ENCODE data around the gene TMPRSS15.

The TMPRSS15 gene

DNA sequence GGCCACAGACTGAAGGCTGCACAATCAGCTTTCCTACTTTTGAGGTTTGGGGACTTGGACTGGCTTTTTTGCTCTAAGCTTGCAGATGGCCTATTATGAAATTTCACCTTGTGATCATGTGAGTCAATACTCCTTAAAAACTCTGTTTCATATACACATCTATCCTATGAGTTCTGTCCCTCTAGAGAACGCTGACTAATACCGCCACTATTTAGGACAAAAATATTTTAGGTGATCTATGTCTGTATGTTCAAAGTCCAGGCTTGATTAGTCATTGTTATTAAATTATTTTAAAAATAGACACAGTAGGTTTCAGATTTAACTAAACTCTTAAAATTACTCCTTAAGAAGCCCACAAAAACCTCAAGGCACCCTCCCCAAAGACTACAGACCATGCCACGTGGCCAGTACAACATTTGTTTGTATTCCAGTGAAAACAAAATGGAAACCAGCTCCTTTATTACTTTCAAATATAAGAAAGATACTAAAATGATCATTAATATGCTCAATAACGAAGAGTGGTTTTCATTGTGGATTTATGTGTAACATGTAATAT is 63.1 kb downstream of the TMPRSS15 start:
- DNase-seq: no peak

DNA sequence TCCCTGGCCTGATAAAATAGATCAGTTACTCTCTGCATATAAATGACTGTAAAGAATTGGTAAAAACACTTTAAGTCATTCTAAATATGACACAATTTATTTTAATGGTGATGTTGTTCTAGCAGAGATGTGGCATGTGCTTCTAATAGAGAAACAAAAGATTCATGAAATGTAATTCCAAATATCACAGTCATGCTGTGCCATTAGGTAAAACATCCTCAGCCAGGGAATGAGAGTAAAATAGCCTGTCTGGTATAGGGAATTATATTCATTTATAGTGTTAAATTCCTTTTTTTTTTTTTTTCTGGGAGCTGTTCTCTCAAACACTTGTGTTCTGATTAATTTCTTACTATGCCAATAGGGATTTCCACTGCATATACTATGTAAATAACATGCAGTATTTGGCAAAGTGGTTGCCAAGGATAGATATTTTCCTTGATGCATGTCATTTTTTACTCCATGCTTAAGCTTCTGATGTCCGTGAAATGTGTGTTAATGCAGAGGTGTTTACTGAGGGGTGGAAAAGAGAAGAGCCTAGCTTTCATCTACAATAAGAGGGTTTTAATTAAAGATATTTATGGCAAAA is 67.8 kb downstream of the TMPRSS15 start:
- no peak for DNase-seq

DNA sequence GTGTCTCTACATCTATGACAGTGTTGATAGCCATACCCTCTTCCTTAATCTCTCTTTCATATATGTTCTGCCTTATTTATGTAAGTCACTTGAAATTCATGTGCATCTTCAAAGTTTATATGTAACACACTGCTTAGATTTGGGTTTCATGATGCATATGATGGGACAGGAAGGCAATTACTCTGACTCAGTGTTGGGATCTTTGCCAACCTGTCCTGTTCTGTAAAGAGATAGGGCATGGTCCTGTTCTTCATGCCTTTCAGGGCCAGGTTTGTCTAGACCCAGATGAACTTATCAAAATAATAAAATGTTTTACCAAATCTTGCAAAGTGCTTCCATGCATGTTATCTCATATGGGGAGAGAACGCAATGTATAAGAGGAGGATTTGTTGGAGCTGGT is 69.5 kb downstream of the TMPRSS15 start:
- no peak for DNase-seq

- no peak for DNase-seq
These were observed 85.4 kb downstream of the TMPRSS15 start for GRCh38 chr21:18318156-18318555.

- no peak for DNase-seq
These were observed 105.4 kb downstream of the TMPRSS15 start for GRCh38 chr21:18298228-18298627.

- DNase-seq: no peak
These were observed 109.5 kb downstream of the TMPRSS15 start for GRCh38 chr21:18294100-18294499.

- DNase-seq: no peak
These were observed 113.7 kb downstream of the TMPRSS15 start for GRCh38 chr21:18289876-18290275.

DNA sequence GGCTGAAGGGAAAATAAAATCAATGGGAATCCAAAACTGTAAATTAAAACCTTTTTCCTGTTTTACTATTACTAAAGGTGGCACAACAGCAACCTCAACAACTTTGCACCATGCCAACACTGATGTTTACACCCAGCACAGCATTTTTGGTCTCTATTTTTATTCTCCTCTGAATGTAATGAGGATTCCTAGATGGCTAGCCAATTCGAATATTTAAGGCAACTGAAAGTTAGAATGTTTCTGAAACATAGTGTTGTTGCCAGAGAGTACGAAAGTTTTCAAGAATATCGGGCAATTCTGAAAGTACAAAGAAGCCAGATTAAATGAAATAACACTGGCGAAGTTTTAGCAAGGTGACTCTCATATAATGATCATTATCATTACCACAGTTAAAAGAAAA is 118.2 kb downstream of the TMPRSS15 start:
- no peak for DNase-seq

- DNase-seq: no peak
These were observed 127.8 kb downstream of the TMPRSS15 start for GRCh38 chr21:18275781-18276180.

DNA sequence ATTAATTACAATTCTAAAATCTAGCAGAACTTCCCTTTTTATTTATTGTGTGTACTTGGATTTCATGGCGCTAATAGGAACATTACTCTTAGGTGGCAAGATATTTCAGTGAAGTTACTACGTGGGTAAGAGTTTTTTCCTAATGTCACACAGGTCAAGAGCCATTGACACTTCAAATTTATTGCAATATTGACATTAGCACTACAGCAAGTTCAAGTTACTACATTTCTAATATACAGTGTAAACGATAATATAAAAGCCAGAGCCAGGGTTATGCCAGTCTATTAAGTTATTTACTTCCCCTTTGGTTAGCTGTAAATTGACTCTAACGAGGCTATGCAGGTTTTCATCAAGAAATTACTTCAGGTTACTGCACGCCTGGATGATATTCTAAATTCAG is 129.2 kb downstream of the TMPRSS15 start:
- DNase-seq: no peak

DNA sequence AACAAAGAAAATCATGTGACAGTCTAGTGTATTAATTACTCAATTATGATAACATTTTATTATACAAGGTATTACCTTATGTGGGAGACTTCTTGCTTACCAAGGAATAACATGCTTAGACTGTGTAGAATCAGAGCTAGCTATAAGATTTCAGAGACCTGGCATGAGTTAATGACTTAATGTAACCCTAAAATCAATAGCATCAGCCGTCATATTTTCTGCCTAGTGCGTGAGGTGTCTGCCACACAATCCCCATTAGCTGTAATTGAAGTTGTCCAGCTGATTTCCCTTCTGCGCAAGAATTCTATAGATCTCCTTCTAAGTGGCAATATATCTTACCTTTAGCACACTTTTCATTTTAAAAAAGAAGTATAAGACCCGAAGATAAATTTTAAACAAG is 130.2 kb downstream of the TMPRSS15 start:
- DNase-seq: no peak

DNA sequence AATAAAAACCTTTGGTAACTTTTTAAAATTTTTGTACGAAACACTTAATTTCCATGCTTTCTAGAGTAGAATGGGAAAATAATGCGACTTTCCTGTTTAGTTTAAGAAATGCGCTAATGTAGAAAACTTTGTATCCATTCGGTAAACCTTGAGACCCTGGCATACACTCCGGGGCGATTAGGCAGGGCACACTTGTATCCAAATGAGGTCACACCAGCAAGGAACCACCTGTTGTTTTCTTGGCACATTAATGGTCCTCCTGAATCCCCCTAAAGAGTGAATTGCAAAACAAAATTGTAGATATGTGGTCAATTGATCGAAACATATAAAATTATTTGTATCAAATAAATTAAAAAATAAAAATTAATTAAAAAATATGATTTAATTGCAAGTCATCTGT is 133.7 kb downstream of the TMPRSS15 start:
- no peak for DNase-seq

GRCh38 chr21:18268906-18269305 is 134.7 kb downstream of the TMPRSS15 start:
- DNase-seq: no peak

DNA sequence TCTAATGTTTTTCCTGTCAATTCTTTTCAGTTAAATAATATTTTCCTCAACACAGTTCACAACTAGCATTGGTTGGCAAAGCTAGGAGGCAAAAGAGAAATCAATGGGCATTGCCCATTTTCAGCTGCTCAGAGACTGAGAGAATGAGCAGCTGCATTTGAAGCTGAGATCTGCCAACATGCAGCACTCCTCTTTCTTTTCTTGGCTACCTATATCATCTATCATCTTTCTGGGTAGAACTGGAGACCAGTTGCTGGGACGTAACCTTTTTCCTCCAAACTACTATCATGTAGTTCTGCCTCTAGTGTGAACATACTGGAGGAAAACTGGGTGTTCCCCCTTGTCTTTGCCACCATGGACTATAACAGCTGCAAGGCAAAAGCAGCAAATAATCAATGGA is 136.1 kb downstream of the TMPRSS15 start:
- DNase-seq: no peak

DNA sequence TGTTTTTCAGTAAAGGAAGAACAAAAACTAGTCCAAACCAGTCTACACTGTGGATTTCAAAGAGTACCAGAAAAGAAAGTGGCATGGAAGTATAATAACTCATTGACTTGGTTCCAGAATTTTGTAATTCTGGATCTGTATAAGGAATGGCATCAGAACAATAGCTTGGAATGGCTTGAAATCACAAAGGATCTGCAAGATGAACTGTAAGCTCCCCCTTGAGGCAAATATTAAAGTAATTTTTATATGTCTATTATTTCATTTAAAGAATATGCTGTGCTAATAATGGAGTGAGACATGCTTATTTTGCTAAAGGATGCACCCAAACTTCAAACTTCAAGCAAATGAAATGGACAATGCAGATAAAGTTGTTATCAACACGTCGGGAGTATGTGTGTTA is 137.6 kb downstream of the TMPRSS15 start:
- no peak for DNase-seq

GRCh38 chr21:18253799-18254198 is 149.8 kb downstream of the TMPRSS15 start:
- DNase-seq: no peak

- DNase-seq: no peak
These were observed 150.4 kb downstream of the TMPRSS15 start for GRCh38 chr21:18253221-18253620.

DNA sequence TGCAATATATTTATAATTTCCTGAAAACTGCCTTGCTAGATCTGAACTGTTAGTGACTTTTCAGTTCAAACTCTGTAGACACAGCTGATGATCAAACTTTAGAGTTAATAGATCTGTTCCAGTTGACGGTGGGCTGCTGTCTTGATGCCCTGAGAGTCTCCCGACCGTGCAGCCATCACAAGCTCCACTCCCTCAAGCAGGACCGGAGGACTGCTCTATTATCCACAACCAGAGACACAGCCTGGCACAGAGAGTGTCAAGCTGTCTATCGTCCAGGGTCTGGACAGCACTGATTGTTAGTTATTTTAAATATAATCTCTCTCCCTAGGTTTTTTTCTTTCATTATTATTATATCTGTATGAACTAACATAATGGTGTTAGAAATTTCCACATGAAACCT is 150.9 kb downstream of the TMPRSS15 start:
- DNase-seq: no peak

DNA sequence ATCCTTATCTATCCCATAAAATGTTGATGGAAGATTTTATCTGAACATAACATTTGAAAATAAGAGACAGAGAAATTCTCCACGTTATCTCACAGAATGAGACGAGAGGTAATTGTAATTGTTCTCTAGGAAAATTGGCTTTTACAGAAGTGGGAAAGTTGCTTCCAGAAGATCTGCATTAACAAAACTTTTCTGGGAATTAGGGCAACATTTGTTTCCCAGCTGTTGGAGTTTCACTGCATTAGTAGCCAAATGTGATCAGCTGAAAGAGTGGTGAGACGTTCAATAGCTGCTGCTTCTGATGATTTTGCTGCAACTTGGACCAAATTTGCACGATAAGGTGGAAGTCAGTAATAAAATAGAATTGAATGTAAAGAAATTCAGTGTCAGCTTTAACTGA is 151.3 kb downstream of the TMPRSS15 start:
- DNase-seq: no peak

DNA sequence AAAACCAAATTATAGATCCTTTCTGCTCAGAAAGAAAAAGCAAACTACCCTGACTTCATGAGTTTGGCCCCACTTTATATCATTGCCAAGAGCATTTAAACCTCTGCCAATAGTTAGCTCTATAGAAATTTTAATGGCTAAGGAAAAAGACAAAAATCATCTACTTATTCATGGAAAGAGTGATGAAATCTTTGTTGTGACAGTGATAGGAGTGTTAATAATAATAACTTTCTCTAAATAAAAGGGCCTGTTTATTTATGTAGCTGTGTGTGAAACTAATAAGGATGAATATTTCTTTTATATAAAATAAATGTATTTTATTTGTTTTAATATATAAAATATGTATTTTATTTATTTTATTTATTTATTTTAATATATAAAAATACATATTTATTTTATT is 152.5 kb downstream of the TMPRSS15 start:
- no peak for DNase-seq

- DNase-seq: no peak
These were observed 153.9 kb downstream of the TMPRSS15 start for GRCh38 chr21:18249672-18250071.

DNA sequence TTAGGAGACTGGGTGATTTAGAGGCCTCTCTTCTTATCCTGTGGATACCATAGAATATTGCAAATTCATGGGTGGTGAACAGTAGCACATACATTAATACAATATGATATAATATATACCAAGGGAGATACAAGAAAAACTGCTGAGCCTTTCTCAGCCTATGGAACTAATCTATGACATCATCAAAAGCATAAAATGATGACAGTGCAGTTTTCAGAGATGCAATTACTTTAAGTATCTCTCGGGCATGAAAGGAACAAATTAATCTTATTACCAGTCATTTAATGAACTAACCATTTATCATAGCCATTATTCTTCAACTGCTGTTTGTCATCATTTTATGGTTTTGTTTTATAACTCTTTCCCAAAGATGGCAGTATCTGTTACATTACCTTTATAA is 155.4 kb downstream of the TMPRSS15 start:
- no peak for DNase-seq

DNA sequence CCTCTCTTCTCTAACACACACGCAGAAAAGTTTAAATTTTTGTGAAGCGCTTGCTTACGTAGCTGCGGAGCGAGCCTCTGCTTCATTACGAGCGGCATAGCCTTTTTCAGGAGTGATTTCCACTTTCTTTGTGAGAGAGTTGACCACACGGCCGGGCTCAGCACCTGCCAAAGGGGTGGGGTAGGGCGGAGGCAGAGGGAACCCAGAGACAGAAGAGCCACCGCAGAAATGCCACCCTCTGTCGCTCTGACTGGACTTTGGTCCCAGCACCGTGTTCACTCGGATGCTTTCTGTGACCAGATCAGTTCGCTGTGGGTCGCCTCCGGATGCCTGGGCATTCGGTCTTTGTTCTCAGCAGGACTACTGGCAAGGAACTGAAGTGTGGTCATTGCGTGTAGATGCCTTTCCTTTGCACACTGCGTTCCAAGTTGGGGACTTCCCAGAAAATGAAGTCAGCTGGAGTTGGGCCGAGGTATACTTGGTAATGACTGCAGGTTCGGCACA is 158.1 kb downstream of the TMPRSS15 start:
- DNase-seq: no peak

GRCh38 chr21:18244671-18245463 is 158.7 kb downstream of the TMPRSS15 start, which contains the start of gene CHODL:
Gene CHODL, plus strand, starts transcription at chr21:18244833. Its CDS starts 391 bp downstream, at chr21:18245224.
- no peak for DNase-seq
